Measurements from ENCODE around the gene TADA2B.

The TADA2B gene

GRCh38 chr4:7043284-7044136 is at the start of gene TADA2B:
Gene TADA2B (plus strand): TSS chr4:7043372. CDS start chr4:7043580, 208 bp downstream.
- peak; percentile 55 for DNase-seq

GRCh38 chr4:6996481-6996880 is 46.7 kb upstream of the TADA2B start:
- no peak for DNase-seq

- DNase-seq = peak; percentile 35
Measured at GRCh38 chr4:6999172-7000086, 43.7 kb upstream of the TADA2B start.

- DNase-seq = no peak
Measured at GRCh38 chr4:7000421-7001176, 42.6 kb upstream of the TADA2B start.

- no peak for DNase-seq
Measured at GRCh38 chr4:7001271-7001670, 41.9 kb upstream of the TADA2B start.

- no peak for DNase-seq
Measured at GRCh38 chr4:7002336-7002735, 40.8 kb upstream of the TADA2B start.

- no peak for DNase-seq
Measured at GRCh38 chr4:7003176-7003878, 39.8 kb upstream of the TADA2B start.

- DNase-seq = no peak
Measured at GRCh38 chr4:7003879-7004240, 39.3 kb upstream of the TADA2B start.

GRCh38 chr4:7004331-7004730 is 38.8 kb upstream of the TADA2B start:
- no peak for DNase-seq

- no peak for DNase-seq
Measured at GRCh38 chr4:7005571-7005970, 37.6 kb upstream of the TADA2B start.

- no peak for DNase-seq
Measured at GRCh38 chr4:7006411-7006810, 36.8 kb upstream of the TADA2B start.

GRCh38 chr4:7007142-7007907 is 35.8 kb upstream of the TADA2B start:
- DNase-seq = no peak

- no peak for DNase-seq
Measured at GRCh38 chr4:7007944-7008343, 35.2 kb upstream of the TADA2B start.

GRCh38 chr4:7009564-7009963 is 33.6 kb upstream of the TADA2B start:
- no peak for DNase-seq

- DNase-seq = no peak
Measured at GRCh38 chr4:7013175-7013574, 30.0 kb upstream of the TADA2B start.

GRCh38 chr4:7014815-7015214 is 28.4 kb upstream of the TADA2B start:
- no peak for DNase-seq

- no peak for DNase-seq
Measured at GRCh38 chr4:7015383-7016035, 27.7 kb upstream of the TADA2B start.

GRCh38 chr4:7016086-7016485 is 27.1 kb upstream of the TADA2B start:
- DNase-seq = no peak

- no peak for DNase-seq
Measured at GRCh38 chr4:7016512-7016911, 26.7 kb upstream of the TADA2B start.

GRCh38 chr4:7017446-7018048 is 25.6 kb upstream of the TADA2B start:
- no peak for DNase-seq

GRCh38 chr4:7018281-7018680 is 24.9 kb upstream of the TADA2B start:
- no peak for DNase-seq

Measured in CD4-positive, alpha-beta T cell treated with Interleukin-21 for 1 hour (primary cell).